GM23338 (cell line): ENCODE results near the gene COMP. TPM values are rescaled to one million over a fixed set of nuclear protein-coding genes. Genes with fewer than 3 reads are reported as not detected.
A peak's percentile ranks its signal among the peaks of the same experiment; 100 is the strongest.

Source experiments
- ATAC-seq: fragments of 200-7000 bp; cut with Tn5 transposase; 3 replicates; pipeline ENCODE4 v1.9.1; 2020
- DNase-seq: peaks from one replicate; pipeline ENCODE4 v3.0.0-alpha.2; 2015; ENCODE audit warnings: low spot score
- H2AFZ ChIP-seq: fragments of 200-600 bp; sonication (generic); 2 replicates; pipeline ENCODE4 v1.8.0; 2016; ENCODE audit warnings: antibody characterized with exemption, mild to moderate bottlenecking, moderate library complexity
- H3F3A ChIP-seq: fragments of 200-600 bp; sonication (generic); replicated peaks from 2 replicates; pipeline ENCODE4 v1.8.0; 2017; ENCODE audit warnings: antibody characterized with exemption, mixed run types, low read depth
- H3K27ac ChIP-seq: fragments of 200-600 bp; sonication (generic); 2 replicates; pipeline ENCODE4 v1.6.1; 2016; ENCODE audit warnings: low read depth
- H3K27me3 ChIP-seq: fragments of 200-600 bp; sonication (generic); 2 replicates; pipeline ENCODE4 v1.8.0; 2016; ENCODE audit warnings: mild to moderate bottlenecking, mixed run types, moderate library complexity; ENCODE audit not compliant: insufficient read depth
- H3K36me3 ChIP-seq: fragments of 200-600 bp; sonication (generic); 2 replicates; pipeline ENCODE4 v1.8.0; 2016; ENCODE audit warnings: mild to moderate bottlenecking; ENCODE audit not compliant: insufficient read depth
- H3K4me1 ChIP-seq: fragments of 200-600 bp; sonication (generic); 2 replicates; pipeline ENCODE4 v1.8.0; 2016; ENCODE audit warnings: mild to moderate bottlenecking, moderate library complexity; ENCODE audit not compliant: insufficient read depth
- H3K4me2 ChIP-seq: fragments of 200-600 bp; sonication (generic); 2 replicates; pipeline ENCODE4 v1.7.1; 2017; ENCODE audit warnings: mixed run types
- H3K4me3 ChIP-seq: fragments of 200-600 bp; sonication (generic); 2 replicates; pipeline ENCODE4 v1.6.1; 2016; ENCODE audit warnings: mixed run types
- H3K79me2 ChIP-seq: fragments of 200-600 bp; sonication (generic); replicated peaks from 2 replicates; pipeline ENCODE4 v1.8.0; 2017; ENCODE audit warnings: mild to moderate bottlenecking; ENCODE audit not compliant: insufficient read depth
- H3K9me2 ChIP-seq: fragments of 200-600 bp; sonication (generic); 2 replicates; pipeline ENCODE4 v1.8.0; 2017; ENCODE audit not compliant: insufficient read depth
- H4K20me1 ChIP-seq: fragments of 200-600 bp; sonication (generic); replicated peaks from 2 replicates; pipeline ENCODE4 v1.8.0; 2017; ENCODE audit warnings: mild to moderate bottlenecking; ENCODE audit not compliant: insufficient read depth
- H3K27ac Mint-ChIP-seq: 2 replicates; pipeline ENCODE4 v1.8.0; 2020; ENCODE audit warnings: inconsistent platforms, mild to moderate bottlenecking, moderate library complexity, mixed read lengths
- H3K27me3 Mint-ChIP-seq: 3 replicates; pipeline ENCODE4 v1.8.0; 2022; ENCODE audit warnings: low read depth, mild to moderate bottlenecking, moderate library complexity, mixed read lengths, inconsistent platforms; ENCODE audit not compliant: insufficient read depth, poor library complexity
- H3K36me3 Mint-ChIP-seq: 3 replicates; pipeline ENCODE4 v1.8.0; 2021; ENCODE audit warnings: low read depth, mild to moderate bottlenecking, inconsistent platforms, moderate library complexity, mixed read lengths
- H3K4me1 Mint-ChIP-seq: 3 replicates; pipeline ENCODE4 v1.8.0; 2020; ENCODE audit warnings: mild to moderate bottlenecking, inconsistent platforms, mixed read lengths
- H3K4me3 Mint-ChIP-seq: 3 replicates; pipeline ENCODE4 v1.8.0; 2021; ENCODE audit warnings: moderate library complexity, mild to moderate bottlenecking, inconsistent platforms, mixed read lengths
- H3K9me3 Mint-ChIP-seq: 3 replicates; pipeline ENCODE4 v1.8.0; 2020; ENCODE audit warnings: moderate library complexity, mild to moderate bottlenecking, inconsistent platforms, mixed read lengths
- CREB1 ChIP-seq: fragments of 250-450 bp; sonication (Bioruptor Pico); IDR thresholded peaks from 2 replicates; pipeline ENCODE4 v1.5.0; 2020; ENCODE audit warnings: low read depth, mild to moderate bottlenecking, moderate library complexity
- STAT1 ChIP-seq: IDR thresholded peaks from one replicate; pipeline ENCODE4 v1.6.1; 2016; ENCODE audit warnings: antibody characterized with exemption; ENCODE audit not compliant: unreplicated experiment
- ZNF114 ChIP-seq: fragments of 250-450 bp; sonication (Bioruptor Pico); IDR thresholded peaks from 2 replicates; pipeline ENCODE4 v1.5.0; 2020; ENCODE audit warnings: mild to moderate bottlenecking, moderate library complexity
- polyA plus RNA-seq: library from polyadenylated mRNA; unstranded; fragments of >200 nt; fragmentation: Nextera tagmentation; extraction: Ambion mirVana; gene quantifications from 2 replicates; pipeline ENCODE4 v1.2.1, GENCODE V29; 2016
- total RNA-seq: library from RNA; depleted of rRNA; stranded (reverse); fragments of >200 nt; shearing (Covaris generic); gene quantifications from 2 replicates; pipeline ENCODE4 v1.2.3, GENCODE V29; 2014
- TF ChIP-seq, protein P1 (sequence below): fragments of 250-450 bp; sonication (Bioruptor Pico); IDR thresholded peaks from 2 replicates; pipeline ENCODE4 v1.5.0; 2020; ENCODE audit warnings: mild to moderate bottlenecking, moderate library complexity

COMP gene
- total and polyA plus RNA-seq, 2 experiments from 2014 or later = 0.58 to 0.63 TPM

- peaks cover 39% of the 10 kb centered on the region for H3K4me1 Mint-ChIP-seq
- Histone ChIP-seq H3F3A (peaks cover 5% of the 10 kb centered on the region; the same call in 1 of the 2 replicates), H3K9me2 (no peaks in the 10 kb centered on the region), H3K79me2 (peaks cover 100% of the 10 kb centered on the region), H2AFZ (no peak overlapping the region), H3K36me3 (0 out of 2 replicates have a peak, but pooled peaks cover 10% of the 10 kb centered on the region), H3K4me1 (peaks cover 16% of the 10 kb centered on the region), H4K20me1 (peaks cover 87% of the 10 kb centered on the region), H3K4me3 (no peak overlapping the region), H3K4me2 (no peak overlapping the region), H3K27me3 (no peaks in the 10 kb centered on the region), H3K27ac (peak overlapping the region; percentile 76)
- peak overlapping the region; percentile 70 for H3K27ac Mint-ChIP-seq
- no peak overlapping the region; the same call in 2 of the 3 replicates for H3K4me3 Mint-ChIP-seq
- no peak for TF ChIP-seq CREB1 (CRISPR knock-in tag)
- TF ChIP-seq ZNF114 (CRISPR knock-in tag) = no peak
- ATAC-seq (peak; percentile 28), DNase-seq (no peak)
- H3K27me3 Mint-ChIP-seq = peaks cover 7% of the 10 kb centered on the region
- H3K9me3 Mint-ChIP-seq = no peaks in the 10 kb centered on the region; the same call in 2 of the 3 replicates
- H3K36me3 Mint-ChIP-seq = peaks cover 25% of the 10 kb centered on the region
These were observed 49.5 kb upstream of the COMP start for GRCh38 chr19:18840288-18841267.

DNA sequence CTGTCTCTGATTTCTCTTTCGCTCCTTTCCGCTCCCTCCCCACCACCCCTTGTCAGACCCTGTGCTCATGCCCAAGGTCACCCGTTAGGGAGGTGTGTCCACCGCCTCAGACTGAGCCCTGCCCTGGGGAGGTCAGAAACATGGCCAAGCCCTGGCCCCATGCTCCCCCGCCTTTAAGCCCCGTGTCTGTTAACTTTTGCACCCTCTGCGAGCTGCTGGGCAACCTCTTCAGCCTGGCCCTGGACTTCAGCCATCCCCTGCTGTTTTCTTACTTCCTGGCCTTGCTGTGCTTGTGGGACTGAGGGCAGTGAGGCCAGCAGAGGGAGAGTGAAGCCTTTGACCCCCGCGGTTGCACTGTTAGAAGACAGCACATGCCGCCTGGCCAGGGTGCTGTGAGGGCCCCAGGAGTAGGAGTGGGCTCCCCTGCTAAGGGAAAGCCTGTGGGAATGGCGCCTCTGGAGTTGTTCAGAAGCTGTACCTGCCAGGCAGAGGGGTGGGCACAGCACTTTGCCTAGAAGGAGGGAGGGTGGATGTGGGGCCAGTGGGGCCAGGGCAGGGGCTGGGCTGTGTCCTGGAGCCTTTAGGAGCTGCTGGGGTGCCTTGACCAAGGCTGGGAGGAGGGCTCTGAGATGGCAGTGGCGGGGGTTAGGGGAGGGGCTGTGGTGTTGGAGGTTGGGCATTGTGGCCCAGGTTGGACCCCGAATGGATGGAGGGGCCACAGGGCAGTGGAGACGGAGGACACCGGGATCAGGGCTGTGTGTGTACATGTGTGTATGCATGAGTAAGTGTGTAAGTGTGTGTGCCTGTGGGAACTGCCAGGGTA, 48.6 kb upstream of the COMP start:
- Mint-ChIP-seq H3K27me3 (peaks cover 7% of the 10 kb centered on the region), H3K27ac (peak overlapping the region; percentile 70), H3K4me1 (peaks cover 44% of the 10 kb centered on the region), H3K4me3 (peak overlapping the region; percentile 32; the same call in 1 of the 3 replicates), H3K9me3 (no peaks in the 10 kb centered on the region; the same call in 2 of the 3 replicates), H3K36me3 (peaks cover 34% of the 10 kb centered on the region)
- Histone ChIP-seq H3K27me3 (no peaks in the 10 kb centered on the region), H4K20me1 (peaks cover 95% of the 10 kb centered on the region), H3K27ac (no peak overlapping the region; the same call in 1 of the 2 replicates), H3F3A (0 out of 2 replicates have a peak, but pooled peaks cover 5% of the 10 kb centered on the region), H3K79me2 (peaks cover 100% of the 10 kb centered on the region), H3K4me1 (peaks cover 20% of the 10 kb centered on the region), H3K4me3 (no peak overlapping the region), H3K36me3 (0 out of 2 replicates have a peak, but pooled peaks cover 10% of the 10 kb centered on the region), H3K4me2 (peak overlapping the region; percentile 43; the same call in 1 of the 2 replicates), H3K9me2 (no peaks in the 10 kb centered on the region), H2AFZ (no peak overlapping the region)
- TF ChIP-seq CREB1 (CRISPR knock-in tag) = no peak
- ATAC-seq = peak; percentile 37
- DNase-seq = peak; percentile 43

DNA sequence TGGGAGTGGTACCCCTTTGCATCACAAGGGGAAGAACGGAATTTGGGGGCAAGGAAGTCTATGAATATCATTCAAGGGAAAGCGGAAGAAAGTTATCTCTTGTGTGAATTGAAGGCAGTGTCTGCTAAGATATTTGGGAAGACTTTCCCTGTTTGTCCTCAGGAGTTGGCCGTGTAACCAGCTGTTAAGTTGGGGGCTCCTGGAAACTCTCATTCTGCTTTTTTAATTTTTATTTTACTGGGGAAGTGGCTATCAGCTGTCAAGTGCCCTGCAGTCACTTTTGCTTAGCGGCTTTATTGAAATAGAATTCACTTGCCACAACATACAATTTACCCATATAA, 43.5 kb upstream of the COMP start:
- ATAC-seq (no peak), DNase-seq (no peak)
- Histone ChIP-seq H3K27ac (no peak overlapping the region), H3K4me1 (peaks cover 31% of the 10 kb centered on the region), H3K9me2 (no peaks in the 10 kb centered on the region), H2AFZ (no peak overlapping the region), H4K20me1 (peaks cover 64% of the 10 kb centered on the region), H3K4me3 (peak overlapping the region; percentile 89), H3K79me2 (peaks cover 72% of the 10 kb centered on the region), H3F3A (0 out of 2 replicates have a peak, but pooled peaks cover 4% of the 10 kb centered on the region), H3K4me2 (peak overlapping the region; percentile 99), H3K36me3 (0 out of 2 replicates have a peak, but pooled peaks cover 10% of the 10 kb centered on the region), H3K27me3 (no peaks in the 10 kb centered on the region)
- Mint-ChIP-seq H3K27ac (no peak overlapping the region), H3K4me1 (peaks cover 37% of the 10 kb centered on the region), H3K9me3 (no peaks in the 10 kb centered on the region; the same call in 2 of the 3 replicates), H3K27me3 (peaks cover 20% of the 10 kb centered on the region), H3K4me3 (peak overlapping the region; percentile 89), H3K36me3 (peaks cover 44% of the 10 kb centered on the region)
- TF ChIP-seq, protein P1, sequence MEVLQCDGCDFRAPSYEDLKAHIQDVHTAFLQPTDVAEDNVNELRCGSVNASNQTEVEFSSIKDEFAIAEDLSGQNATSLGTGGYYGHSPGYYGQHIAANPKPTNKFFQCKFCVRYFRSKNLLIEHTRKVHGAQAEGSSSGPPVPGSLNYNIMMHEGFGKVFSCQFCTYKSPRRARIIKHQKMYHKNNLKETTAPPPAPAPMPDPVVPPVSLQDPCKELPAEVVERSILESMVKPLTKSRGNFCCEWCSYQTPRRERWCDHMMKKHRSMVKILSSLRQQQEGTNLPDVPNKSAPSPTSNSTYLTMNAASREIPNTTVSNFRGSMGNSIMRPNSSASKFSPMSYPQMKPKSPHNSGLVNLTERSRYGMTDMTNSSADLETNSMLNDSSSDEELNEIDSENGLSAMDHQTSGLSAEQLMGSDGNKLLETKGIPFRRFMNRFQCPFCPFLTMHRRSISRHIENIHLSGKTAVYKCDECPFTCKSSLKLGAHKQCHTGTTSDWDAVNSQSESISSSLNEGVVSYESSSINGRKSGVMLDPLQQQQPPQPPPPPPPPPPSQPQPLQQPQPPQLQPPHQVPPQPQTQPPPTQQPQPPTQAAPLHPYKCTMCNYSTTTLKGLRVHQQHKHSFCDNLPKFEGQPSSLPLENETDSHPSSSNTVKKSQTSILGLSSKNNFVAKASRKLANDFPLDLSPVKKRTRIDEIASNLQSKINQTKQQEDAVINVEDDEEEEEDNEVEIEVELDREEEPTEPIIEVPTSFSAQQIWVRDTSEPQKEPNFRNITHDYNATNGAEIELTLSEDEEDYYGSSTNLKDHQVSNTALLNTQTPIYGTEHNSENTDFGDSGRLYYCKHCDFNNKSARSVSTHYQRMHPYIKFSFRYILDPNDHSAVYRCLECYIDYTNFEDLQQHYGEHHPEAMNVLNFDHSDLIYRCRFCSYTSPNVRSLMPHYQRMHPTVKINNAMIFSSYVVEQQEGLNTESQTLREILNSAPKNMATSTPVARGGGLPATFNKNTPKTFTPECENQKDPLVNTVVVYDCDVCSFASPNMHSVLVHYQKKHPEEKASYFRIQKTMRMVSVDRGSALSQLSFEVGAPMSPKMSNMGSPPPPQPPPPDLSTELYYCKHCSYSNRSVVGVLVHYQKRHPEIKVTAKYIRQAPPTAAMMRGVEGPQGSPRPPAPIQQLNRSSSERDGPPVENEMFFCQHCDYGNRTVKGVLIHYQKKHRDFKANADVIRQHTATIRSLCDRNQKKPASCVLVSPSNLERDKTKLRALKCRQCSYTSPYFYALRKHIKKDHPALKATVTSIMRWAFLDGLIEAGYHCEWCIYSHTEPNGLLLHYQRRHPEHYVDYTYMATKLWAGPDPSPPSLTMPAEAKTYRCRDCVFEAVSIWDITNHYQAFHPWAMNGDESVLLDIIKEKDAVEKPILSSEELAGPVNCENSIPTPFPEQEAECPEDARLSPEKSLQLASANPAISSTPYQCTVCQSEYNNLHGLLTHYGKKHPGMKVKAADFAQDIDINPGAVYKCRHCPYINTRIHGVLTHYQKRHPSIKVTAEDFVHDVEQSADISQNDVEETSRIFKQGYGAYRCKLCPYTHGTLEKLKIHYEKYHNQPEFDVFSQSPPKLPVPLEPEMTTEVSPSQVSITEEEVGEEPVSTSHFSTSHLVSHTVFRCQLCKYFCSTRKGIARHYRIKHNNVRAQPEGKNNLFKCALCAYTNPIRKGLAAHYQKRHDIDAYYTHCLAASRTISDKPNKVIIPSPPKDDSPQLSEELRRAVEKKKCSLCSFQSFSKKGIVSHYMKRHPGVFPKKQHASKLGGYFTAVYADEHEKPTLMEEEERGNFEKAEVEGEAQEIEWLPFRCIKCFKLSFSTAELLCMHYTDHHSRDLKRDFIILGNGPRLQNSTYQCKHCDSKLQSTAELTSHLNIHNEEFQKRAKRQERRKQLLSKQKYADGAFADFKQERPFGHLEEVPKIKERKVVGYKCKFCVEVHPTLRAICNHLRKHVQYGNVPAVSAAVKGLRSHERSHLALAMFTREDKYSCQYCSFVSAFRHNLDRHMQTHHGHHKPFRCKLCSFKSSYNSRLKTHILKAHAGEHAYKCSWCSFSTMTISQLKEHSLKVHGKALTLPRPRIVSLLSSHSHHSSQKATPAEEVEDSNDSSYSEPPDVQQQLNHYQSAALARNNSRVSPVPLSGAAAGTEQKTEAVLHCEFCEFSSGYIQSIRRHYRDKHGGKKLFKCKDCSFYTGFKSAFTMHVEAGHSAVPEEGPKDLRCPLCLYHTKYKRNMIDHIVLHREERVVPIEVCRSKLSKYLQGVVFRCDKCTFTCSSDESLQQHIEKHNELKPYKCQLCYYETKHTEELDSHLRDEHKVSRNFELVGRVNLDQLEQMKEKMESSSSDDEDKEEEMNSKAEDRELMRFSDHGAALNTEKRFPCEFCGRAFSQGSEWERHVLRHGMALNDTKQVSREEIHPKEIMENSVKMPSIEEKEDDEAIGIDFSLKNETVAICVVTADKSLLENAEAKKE (CRISPR knock-in tag) = no peak
- no peak for TF ChIP-seq STAT1
